ENCODE measurements around the gene SART1.

- TF ChIP-seq CTCF (IDR thresholded peaks at IDR 0.05; ENCODE audit: low read length) (no peak), EZH2 (IDR thresholded peaks at IDR 0.05; ENCODE audit: borderline replicate concordance, low read length) (no peak)
These were observed 53.9 kb downstream of the SART1 start for GRCh38 chr11:66015454-66015881.

Measured in OCI-LY1 (cell line).